Measurements from ENCODE around the gene ZBTB25. TPM values are rescaled to one million over a fixed set of nuclear protein-coding genes. Genes with fewer than 3 reads are reported as not detected.

ZBTB25 gene
- total RNA-seq, 2 experiments from 2014 or later: 24.6 to 25.4 TPM

DNA sequence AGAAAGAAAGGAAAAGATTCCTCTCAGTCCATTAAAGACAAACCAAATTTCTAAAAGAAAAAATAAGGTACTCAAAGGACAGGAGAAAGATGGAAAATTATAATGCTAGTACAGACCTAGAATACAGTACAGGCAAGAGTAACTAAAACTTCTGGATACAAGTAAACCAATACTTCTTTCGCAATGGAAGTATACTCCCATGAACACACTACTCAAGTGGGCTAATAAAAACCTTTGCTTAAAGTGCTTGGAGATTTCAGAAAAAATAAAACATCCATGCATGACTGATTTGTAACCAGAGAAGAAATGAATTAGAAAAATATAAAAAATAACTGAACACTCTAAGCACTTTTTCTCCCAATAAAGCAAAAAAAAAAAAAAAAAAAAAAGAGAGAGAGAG is 3.5 kb downstream of the ZBTB25 start:
- ChIA-PET POLR2A (no interaction called here), CTCF (interaction anchor here (0.6 kb wide), 1 partner anchor 852 kb away, joined by 3 read pairs; no protein-coding TSS in a partner anchor)

DNA sequence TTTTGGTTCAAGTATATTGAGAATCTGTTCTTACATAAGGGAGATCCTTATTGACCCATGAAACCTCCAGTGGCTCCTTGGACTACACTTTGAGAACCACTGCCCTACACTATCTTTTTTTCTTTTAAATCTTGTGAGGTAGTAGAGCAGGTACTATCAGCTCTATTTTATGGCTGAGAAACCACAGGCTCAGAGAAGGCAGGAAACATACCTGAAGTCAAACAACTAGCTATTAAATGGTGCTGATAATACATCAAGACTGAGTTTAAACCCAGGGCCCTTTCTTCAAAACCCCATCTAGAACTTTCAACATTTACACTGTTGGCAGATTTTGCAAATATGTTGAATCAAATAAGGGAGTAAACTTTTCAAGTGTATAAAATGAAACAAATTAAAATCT is 6.9 kb downstream of the ZBTB25 start:
- POLR2A ChIA-PET: interaction anchor here (1.3 kb wide), 1 partner anchor 33 kb away, joined by 3 read pairs; no protein-coding TSS in a partner anchor

DNA sequence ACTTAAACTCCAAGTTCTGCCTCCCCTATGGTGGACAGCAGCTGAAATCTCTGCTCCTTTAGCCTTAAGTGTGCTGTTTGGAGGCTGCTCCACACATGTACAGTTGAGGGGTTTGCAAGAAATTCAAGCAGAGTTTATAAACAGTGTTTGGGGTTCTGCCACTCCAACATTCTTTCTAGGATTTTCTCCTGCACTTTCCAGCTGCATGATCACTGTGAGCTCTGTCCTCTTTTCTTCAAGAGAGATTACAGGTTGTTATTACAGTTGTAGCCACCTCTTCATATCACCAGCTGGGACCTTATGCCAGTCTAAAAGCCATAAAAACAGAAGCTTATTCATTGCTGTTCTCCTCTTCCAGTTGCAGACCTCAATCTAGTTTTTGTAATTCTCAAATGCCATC is 8.4 kb downstream of the ZBTB25 start:
- ChIA-PET CTCF (interaction anchor here (0.8 to 2.2 kb wide), 2 partner anchors 9 to 65 kb away, joined by 3 to 7 read pairs; partner anchors contain the start of gene ZBTB1), POLR2A (no interaction called here)

More for the DNA sequence above, 6.9 kb downstream of the ZBTB25 start:
- CTCF ChIA-PET: interaction anchor here (0.7 to 3.0 kb wide), 3 partner anchors 14 to 67 kb away, joined by 3 to 8 read pairs (median 7); no protein-coding TSS in a partner anchor

DNA sequence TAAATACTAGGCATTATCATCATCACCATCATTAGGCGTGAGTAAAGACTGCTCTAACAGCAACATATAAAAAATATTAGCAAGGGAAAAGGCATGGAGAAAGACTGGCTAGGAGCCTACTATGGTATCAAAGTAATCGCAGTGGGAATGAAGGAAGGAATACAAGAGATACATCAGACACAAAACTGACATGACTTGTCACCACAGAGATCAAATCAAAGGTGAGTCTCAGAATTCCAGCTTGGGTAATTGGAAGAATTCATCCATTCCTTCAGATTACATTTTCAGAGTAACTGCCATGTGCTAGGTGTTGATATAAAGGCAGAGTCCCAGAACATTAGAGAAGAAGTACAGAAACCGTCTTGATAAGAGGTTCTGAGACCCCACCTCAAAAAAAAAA is 10.2 kb downstream of the ZBTB25 start:
- CTCF ChIA-PET: no interaction called here
- POLR2A ChIA-PET: interaction anchor here (0.5 to 0.7 kb wide), 2 partner anchors 10 to 108 kb away, joined by 5 to 7 read pairs; no protein-coding TSS in a partner anchor

DNA sequence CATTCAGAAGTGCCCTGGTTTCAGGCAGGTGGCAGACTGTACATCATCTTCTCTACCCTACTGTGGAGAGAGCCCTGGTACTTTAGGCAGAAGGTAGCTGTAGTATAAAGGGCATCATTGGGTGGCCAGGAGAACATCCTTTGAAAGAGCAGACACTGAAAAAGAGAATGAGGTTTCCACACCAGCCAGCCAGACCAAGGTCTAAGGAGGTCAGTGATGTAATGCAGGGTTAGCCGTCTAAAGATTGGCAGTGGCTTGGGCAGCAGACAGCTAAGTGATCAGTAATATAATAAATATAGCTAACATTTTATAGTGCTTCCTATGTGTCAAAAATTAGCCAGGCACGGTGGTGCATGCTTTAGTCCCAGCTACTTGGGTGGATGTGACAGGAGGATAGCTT is 12.0 kb downstream of the ZBTB25 start:
- ChIA-PET POLR2A (no interaction called here), CTCF (interaction anchor here (1.8 kb wide), 1 partner anchor 14 kb away, joined by 5 read pairs; no protein-coding TSS in a partner anchor)

DNA sequence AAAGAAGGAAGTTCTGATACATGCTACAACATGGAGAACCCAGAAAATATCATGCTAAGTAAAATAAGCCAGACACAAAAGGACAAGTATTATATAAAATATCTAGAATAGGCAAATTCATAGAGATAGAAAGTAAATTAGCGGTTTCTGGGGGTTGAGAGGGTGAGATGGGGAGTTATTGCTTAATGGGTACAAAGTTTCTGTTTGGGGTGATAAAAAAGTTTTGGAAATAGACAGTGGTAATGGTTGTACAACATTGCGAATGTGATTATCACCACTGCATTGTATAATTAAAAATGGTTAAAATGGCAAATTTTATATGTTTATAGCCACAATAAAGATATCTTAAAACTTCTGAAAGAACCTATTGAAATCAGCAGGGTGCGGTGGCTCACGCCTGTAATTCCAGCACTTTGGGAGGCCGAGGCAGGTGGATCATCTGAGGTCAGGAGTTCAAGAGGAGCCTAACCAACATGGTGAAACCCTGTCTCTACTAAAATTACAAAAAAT is 15.0 kb downstream of the ZBTB25 start:
- ChIA-PET CTCF (interaction anchor here (1.0 to 1.2 kb wide), 2 partner anchors 13 to 15 kb away, joined by 3 to 4 read pairs; partner anchors contain the start of gene ZBTB25), POLR2A (no interaction called here)

DNA sequence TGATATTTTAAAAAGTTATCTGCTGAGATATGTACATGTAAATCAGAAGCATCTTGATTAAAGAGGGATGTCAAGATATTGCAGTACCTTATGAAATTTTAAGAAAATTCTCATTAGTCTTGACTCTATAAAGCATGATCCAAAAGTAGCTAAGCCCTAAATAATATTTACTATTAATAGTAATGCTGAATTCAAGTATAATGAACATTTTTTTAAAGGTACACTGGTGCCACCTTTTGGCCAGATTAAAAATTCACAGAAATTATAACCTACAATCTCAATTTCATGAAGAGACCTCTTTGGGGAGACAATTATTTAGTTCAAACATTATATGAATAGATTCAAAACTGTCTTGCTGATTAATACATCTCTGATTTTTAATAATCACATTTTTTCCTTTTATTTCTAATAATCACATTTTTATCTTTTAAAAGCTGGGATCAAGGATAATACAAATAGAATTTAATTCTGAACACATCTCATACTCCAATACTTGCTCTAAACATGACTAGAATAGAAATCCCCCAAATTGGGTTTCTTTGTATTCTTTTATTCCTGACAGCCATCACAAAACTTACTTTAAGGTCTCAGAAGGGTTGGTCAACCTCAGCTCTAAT is 24.9 kb downstream of the ZBTB25 start:
- CTCF ChIA-PET: interaction anchor here (1.0 to 2.4 kb wide), 5 partner anchors 12 to 47 kb away, joined by 3 to 8 read pairs (median 5); no protein-coding TSS in a partner anchor
- POLR2A ChIA-PET: no interaction called here

DNA sequence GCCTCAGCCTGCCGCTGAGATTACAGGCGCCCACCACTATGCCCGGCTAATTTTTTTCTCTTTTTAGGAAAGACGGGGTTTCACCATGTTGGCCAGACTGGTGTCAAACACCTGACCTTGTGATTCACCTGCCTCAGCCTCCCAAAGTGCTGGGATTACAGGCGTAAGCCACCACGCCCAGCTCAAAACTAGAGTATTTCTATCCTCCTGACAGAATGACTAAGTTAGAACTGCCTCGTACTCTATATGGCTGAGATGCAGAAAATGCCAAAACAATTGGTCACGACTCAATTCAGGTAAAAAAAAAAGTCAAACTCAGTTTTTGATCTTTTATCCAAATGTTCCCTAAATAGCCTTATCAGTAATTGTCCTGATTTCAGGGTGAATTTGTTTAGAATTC is 27.2 kb downstream of the ZBTB25 start:
- POLR2A ChIA-PET: no interaction called here
- CTCF ChIA-PET: interaction anchor here (2.0 kb wide), 1 partner anchor 34 kb away, joined by 5 read pairs; no protein-coding TSS in a partner anchor

DNA sequence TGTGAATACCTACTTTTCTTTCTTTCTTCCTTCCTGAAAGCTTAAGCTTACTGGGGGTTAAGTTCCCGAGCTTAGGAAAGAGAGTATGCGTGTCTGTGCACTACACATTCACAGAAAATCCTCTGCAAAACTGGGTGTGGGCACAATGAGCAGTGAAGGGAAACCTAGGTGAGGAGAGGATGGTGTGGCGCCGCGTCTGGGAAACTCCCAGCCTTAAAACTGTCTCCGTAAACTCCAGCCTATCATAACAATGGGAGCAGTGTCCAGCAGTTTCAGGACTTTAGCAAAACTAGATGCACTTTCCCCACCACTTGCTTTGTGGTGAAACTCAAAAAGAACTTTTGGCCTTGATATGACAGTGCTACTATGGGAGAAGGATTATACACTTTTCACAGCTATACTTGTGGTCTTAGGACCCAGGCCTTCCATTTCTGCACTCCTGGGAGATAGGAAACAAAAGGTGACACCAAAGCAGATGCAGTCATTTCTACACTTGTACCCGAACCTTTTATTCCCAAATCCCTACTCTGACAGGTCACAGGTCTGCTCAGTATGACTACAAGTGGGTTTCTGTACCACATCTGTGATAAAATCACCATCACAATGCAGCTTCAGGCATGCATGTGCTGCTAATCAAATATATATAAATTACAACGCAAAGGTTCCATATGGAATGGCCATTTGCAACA is 27.9 kb downstream of the ZBTB25 start:
- ChIA-PET POLR2A (interaction anchor here (0.7 kb wide), 1 partner anchor 612 kb away, joined by 4 read pairs; no protein-coding TSS in a partner anchor), CTCF (interaction anchor here (2.0 kb wide), 1 partner anchor 35 kb away, joined by 5 read pairs; no protein-coding TSS in a partner anchor)

DNA sequence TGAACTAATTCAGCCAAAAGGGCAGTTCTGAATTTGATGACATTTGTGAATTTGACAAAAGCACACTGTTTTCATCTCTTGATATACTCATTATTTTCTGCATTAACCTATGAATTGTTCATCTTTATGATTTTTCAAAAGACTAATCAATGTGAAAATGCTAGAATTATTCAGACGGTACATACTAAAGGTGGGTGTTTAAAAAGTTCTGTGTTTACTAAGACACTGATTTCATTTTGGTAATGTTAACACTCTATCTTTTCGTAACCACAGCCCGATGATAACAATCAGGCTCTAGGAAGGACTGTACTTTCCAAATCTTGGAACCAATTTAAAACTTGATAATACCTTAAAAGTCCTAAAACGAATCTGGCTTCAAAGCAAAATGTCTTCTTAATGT is 28.9 kb downstream of the ZBTB25 start:
- POLR2A ChIA-PET: interaction anchor here (0.6 kb wide), 1 partner anchor 300 kb away, joined by 3 read pairs; no protein-coding TSS in a partner anchor
- CTCF ChIA-PET: interaction anchor here (0.9 to 2.0 kb wide), 2 partner anchors 36 to 45 kb away, joined by 4 to 5 read pairs; no protein-coding TSS in a partner anchor

DNA sequence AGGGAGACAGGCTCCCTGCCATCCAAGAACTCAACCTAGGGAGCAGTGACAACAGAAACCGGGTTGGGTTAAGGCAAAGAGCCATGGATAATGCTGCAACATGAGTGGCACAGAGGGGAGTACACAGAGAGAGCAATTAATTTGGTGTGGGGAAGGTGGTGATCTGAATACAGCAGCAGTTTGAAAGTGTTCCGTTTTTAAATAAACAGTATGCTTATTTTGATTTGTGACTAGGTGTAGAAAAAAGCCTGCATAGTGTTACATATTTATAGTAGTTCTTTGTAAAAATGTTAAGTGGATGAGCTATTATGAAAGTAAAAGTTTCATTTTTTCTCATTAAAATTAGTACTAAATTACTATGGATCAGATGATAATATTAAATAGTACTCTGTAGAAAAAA is 29.6 kb downstream of the ZBTB25 start:
- POLR2A ChIA-PET: interaction anchor here (0.6 kb wide), 1 partner anchor 299 kb away, joined by 3 read pairs; no protein-coding TSS in a partner anchor

DNA sequence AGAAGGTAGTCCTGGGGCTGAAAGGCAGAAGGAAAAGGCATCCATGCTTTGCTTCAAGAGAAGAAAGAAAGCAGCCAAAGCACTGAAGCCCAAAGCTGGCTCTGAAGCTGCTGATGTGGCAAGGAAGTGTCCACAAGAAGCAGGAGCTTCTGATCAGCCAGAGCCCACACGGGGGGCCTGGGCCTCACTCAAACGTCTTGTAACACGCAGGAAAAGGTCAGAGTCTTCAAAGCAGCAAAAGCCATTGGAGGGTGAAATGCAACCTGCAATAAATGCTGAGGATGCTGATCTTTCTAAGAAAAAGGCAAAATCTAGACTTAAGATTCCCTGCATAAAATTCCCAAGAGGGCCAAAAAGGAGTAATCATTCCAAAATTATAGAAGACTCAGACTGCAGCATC is 35.2 kb downstream of the ZBTB25 start:
- POLR2A ChIA-PET: no interaction called here
- CTCF ChIA-PET: interaction anchor here (1.5 kb wide), 1 partner anchor 13 kb away, joined by 3 read pairs; no protein-coding TSS in a partner anchor

More for the DNA sequence above, 29.6 kb downstream of the ZBTB25 start:
- CTCF ChIA-PET: no interaction called here

DNA sequence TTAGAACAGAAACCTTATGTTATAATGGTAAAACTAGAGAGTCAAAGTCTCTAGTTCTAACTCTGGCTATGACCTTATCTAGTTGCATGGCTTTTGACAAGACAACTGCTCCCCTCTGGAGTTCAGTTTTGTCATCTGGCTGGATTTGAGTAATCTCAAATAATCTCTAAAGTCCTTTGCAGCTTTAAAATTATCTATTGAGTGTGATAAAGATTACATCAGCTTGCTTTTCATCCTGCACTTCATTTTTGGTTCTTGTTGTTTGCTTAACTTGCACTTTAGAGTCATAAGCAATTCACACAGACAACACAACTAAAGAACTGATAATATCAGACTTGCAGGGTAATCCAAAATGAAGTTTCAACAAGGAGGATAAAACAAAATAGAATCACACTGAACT is 36.1 kb downstream of the ZBTB25 start:
- CTCF ChIA-PET: interaction anchor here (1.4 kb wide), 1 partner anchor 20 kb away, joined by 4 read pairs; no protein-coding TSS in a partner anchor
- POLR2A ChIA-PET: no interaction called here

DNA sequence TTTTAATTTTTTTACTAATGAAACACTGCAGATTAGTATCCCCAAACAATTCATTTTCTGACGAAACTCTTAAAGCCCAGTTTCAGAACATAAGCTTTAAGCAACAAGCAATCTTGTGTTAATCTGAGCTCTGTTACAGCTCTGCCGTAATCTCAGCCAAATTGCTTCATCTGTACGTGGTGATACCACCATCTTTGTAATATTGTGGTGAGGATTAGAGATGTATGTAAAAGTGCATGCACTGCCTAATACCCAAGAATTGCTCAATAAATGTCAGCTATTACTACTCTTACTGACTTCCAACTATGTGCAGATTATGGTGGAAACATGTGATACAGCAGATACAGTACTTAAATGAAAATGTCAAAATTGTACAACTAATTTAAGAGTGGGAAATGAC is 36.5 kb downstream of the ZBTB25 start:
- ChIA-PET CTCF (interaction anchor here (1.4 to 1.6 kb wide), 2 partner anchors 18 to 19 kb away, joined by 4 read pairs; no protein-coding TSS in a partner anchor), POLR2A (no interaction called here)

DNA sequence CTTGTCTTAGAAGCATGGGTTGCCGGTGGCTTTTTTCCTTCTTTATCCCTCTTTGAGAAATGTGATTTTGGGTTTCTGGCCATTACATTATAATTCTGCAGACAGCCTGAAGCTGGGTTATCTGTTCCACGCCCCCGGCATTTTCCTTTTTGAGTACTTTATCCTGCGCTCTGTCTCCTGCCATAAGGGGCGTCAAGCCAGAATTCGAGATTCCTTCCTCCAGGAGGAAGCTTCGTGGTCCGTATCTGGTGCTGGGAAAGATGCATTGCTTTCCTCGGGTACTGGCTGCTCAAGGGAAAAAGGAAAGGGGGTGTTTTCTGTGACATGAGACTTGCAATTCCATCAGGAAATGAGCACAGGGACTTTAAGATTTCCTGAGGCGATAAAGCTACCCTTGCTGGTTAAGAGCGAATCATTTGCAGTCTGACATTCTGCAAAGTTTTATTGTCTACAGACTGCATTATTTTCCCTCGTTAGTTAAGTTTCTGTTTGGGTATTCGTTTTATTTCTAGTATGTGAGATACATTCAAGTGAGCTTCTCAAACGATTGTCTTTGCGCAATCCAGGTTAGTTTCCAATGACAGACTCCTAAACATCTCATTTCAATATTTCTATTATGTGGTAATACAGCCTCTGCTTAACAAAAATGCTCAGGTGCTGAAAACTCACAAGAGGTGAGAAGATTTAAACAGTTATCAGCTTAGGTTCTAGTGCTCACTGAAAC is 37.6 kb downstream of the ZBTB25 start:
- POLR2A ChIA-PET: interaction anchor here (0.9 kb wide), 1 partner anchor 18 kb away, joined by 3 read pairs; no protein-coding TSS in a partner anchor
- CTCF ChIA-PET: interaction anchor here (1.4 to 1.6 kb wide), 2 partner anchors 17 to 18 kb away, joined by 4 read pairs; no protein-coding TSS in a partner anchor

DNA sequence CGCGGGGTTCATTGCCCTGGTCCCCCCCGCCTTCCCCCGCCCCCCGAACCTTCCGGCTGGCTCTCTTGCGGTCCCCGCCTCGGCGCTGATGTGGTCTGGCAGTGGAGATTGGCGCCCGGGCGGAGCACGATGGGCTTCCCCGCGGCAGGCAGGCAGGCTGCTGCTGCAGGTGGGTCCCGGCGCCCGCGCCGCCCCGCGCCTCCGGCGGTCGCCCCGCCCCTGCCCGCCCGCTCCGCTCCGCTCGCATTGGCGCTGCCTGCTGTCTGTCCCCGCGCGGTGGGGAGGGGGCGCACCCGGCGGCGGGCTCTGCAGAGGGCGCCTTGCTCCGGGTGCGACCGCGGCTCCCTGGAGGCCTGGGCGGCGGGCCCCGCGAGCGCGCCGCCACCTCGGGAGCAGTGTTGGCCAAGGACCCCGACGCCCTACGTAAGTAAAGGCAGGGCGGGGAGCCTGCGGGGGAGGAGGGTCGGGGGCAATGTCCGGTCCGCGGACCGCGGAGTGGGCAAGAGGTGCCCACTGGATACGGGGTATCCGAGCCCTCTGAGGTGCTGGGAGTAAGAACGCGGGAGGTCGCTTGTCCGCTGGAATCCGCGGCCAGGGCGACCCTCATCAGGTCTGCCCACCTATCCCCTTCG is 38.3 kb downstream of the ZBTB25 start, which contains the start of gene AKAP5:
AKAP5 (plus strand) TSS at position 309 of the 632 bp plus-strand sequence. CDS start 2,896 bp downstream, outside the sequence.
- CTCF ChIA-PET: interaction anchor here (1.6 kb wide), 1 partner anchor 16 kb away, joined by 4 read pairs; no protein-coding TSS in a partner anchor

DNA sequence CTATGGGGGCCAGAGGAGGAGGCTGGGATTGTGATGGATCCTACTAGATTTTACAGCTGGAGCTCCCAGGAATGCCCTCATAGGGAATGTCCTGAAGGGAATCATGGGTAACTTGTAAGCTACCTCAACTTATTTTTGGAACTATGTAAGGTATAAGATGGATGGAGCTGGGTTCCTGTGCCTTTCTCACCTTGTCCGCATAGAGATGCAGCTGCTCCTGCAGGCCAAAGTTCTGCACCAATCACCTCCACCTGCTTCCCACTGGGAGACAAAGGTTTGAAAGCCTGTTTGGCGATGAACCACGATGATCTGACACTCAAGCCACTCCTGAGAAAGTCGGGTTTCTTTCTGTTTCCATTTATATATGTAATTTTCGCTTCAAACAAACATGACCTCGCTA is 39.0 kb downstream of the ZBTB25 start:
- POLR2A ChIA-PET: no interaction called here
- CTCF ChIA-PET: interaction anchor here (1.3 kb wide), 1 partner anchor 17 kb away, joined by 5 read pairs; no protein-coding TSS in a partner anchor

More for the DNA sequence above, 38.3 kb downstream of the ZBTB25 start, which contains the start of gene AKAP5:
- POLR2A ChIA-PET: no interaction called here

DNA sequence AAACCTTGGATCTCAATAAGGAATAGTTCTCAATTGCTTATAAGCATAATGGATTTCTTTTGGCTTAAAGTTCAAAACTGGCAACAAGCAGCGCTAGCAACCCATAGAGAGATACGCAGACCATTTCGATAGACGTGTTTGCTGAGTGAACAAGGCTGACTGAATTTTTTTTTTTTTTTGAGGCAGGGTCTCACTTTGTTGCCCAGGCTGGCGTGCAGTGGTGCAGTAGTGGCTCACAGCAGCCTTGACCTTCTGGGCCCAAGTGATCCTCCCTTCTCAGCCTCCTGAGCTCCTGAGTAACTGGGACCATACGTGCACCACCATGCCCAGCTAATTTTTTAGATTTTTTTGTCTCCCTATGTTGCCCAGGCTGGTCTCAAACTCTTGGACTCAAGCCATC is 39.8 kb downstream of the ZBTB25 start:
- POLR2A ChIA-PET: interaction anchor here (0.8 to 0.9 kb wide), 2 partner anchors 17 to 33 kb away, joined by 3 to 10 read pairs; no protein-coding TSS in a partner anchor
- CTCF ChIA-PET: interaction anchor here (1.3 kb wide), 1 partner anchor 16 kb away, joined by 5 read pairs; no protein-coding TSS in a partner anchor

Data from activated CD8-positive, alpha-beta memory T cell treated with anti-CD3 and anti-CD28 coated beads for 36 hours (primary cell).